Measurements from ENCODE around the gene PGLYRP3. TPM values are rescaled to one million over a fixed set of nuclear protein-coding genes. Genes with fewer than 3 reads are reported as not detected.

The PGLYRP3 gene
- total and polyA plus RNA-seq, 2 of the 13 experiments (the other 11 are each of a cell fraction or from before 2014, with no cell fraction given) = not detected

GRCh38 chr1:153360190-153360589 lies 47.4 kb upstream of the PGLYRP3 start:
- POLR2A ChIA-PET = no interaction called here
- H4K20me1 ChIP-seq (ENCODE audit: insufficient read depth, low read length) = no peaks in the 10 kb centered on the region
- H3K4me3 ChIP-seq (replicated peaks in 1 of 3; ENCODE audit: insufficient read depth in 1 of 3, low read depth in 2 of 3, low read length in 3 of 3) = no peak overlapping the region
- intact Hi-C loops (cut with micrococcal nuclease; ENCODE audit: unreplicated experiment) (no loop called here), in situ Hi-C loops (cut with HindIII; ENCODE audit: extremely low pct_ligation_motif_present, low pct_unique_long_range_greater_than_20kb) (no loop called here)
- DNase-seq (ENCODE audit: low spot score) = no peak
- peaks cover 0 to 1% of the 10 kb centered on the region in 2 experiments; a peak in 1 of 5 replicates for H3K27me3 ChIP-seq (ENCODE audit: control insufficient read depth in 1 of 2, insufficient read depth in 2 of 2, low read length in 2 of 2)
- H2AFZ ChIP-seq (ENCODE audit: low read length) = no peak overlapping the region
- H3K9me3 ChIP-seq (ENCODE audit: low read length) = no peaks in the 10 kb centered on the region
- H3K36me3 ChIP-seq (replicated peaks in 1 of 2; ENCODE audit: control insufficient read depth in 1 of 2, insufficient read depth in 2 of 2, low read length in 2 of 2) = no peaks in the 10 kb centered on the region
- 0 out of 2 replicates have a peak, but pooled peaks cover 5% of the 10 kb centered on the region for H3K4me1 ChIP-seq (ENCODE audit: insufficient read depth, low read length)
- CTCF ChIA-PET (ENCODE audit: low intra/inter-chr PET ratio, low total read pairs) = no interaction called here
- ATAC-seq = no peak
- BruUV-seq (replicated peaks) = no TSS peak
- 75% methylated on average over 2 of the region's 2 CpGs for WGBS (ENCODE audit: low lambda C conversion rate)
- TF ChIP-seq, protein P1, sequence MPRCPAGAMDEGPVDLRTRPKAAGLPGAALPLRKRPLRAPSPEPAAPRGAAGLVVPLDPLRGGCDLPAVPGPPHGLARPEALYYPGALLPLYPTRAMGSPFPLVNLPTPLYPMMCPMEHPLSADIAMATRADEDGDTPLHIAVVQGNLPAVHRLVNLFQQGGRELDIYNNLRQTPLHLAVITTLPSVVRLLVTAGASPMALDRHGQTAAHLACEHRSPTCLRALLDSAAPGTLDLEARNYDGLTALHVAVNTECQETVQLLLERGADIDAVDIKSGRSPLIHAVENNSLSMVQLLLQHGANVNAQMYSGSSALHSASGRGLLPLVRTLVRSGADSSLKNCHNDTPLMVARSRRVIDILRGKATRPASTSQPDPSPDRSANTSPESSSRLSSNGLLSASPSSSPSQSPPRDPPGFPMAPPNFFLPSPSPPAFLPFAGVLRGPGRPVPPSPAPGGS (CRISPR knock-in tag; IDR thresholded peaks at IDR 0.05) = no peak
- no peak for TF ChIP-seq GZF1 (CRISPR knock-in tag; IDR thresholded peaks at IDR 0.05)
- H3K4me2 ChIP-seq (ENCODE audit: low read depth, low read length) = no peak overlapping the region
- no peak overlapping the region for H3K9ac ChIP-seq (ENCODE audit: insufficient read depth, low read depth, low read length)
- H3K79me2 ChIP-seq (ENCODE audit: insufficient read depth, low read length) = no peaks in the 10 kb centered on the region
- FAIRE-seq = no peak
- no peak overlapping the region for H3K27ac ChIP-seq (ENCODE audit: extremely low read length, insufficient read depth, low read length)

- no peak for TF ChIP-seq ZNF34 (CRISPR knock-in tag; IDR thresholded peaks at IDR 0.05; ENCODE audit: borderline replicate concordance)
- no peak for TF ChIP-seq TERF1 (CRISPR knock-in tag; IDR thresholded peaks at IDR 0.05)
- TF ChIP-seq MED8 (CRISPR knock-in tag; IDR thresholded peaks at IDR 0.05; ENCODE audit: insufficient replicate concordance) = no peak
- TF ChIP-seq ZNF775 (CRISPR knock-in tag; IDR thresholded peaks at IDR 0.05; ENCODE audit: borderline replicate concordance) = no peak
- FAIRE-seq (no peak), ATAC-seq (no peak), DNase-seq (ENCODE audit: low spot score) (no peak)
- 71% methylated on average over 4 of the region's 6 CpGs for WGBS (ENCODE audit: low lambda C conversion rate)
- H3K4me1 ChIP-seq (ENCODE audit: insufficient read depth, low read length) = 0 out of 2 replicates have a peak, but pooled peaks cover 5% of the 10 kb centered on the region
- no peaks in the 10 kb centered on the region for H3K36me3 ChIP-seq (replicated peaks in 1 of 2; ENCODE audit: control insufficient read depth in 1 of 2, insufficient read depth in 2 of 2, low read length in 2 of 2)
- no TSS peak for BruUV-seq (replicated peaks)
- in situ Hi-C loops (cut with HindIII; ENCODE audit: extremely low pct_ligation_motif_present, low pct_unique_long_range_greater_than_20kb) = no loop called here
- H2AFZ ChIP-seq (ENCODE audit: low read length) = no peak overlapping the region
- no peaks in the 10 kb centered on the region for H3K79me2 ChIP-seq (ENCODE audit: insufficient read depth, low read length)
- intact Hi-C loops (cut with micrococcal nuclease; ENCODE audit: unreplicated experiment) = no loop called here
- no peaks in the 10 kb centered on the region for H4K20me1 ChIP-seq (ENCODE audit: insufficient read depth, low read length)
- CTCF ChIA-PET (ENCODE audit: low intra/inter-chr PET ratio, low total read pairs) = no interaction called here
- no peaks in the 10 kb centered on the region; a peak in 1 of 5 replicates for H3K27me3 ChIP-seq (ENCODE audit: control insufficient read depth in 1 of 2, insufficient read depth in 2 of 2, low read length in 2 of 2)
- H3K9me3 ChIP-seq (ENCODE audit: low read length) = no peaks in the 10 kb centered on the region
- H3K4me3 ChIP-seq (replicated peaks in 1 of 3; ENCODE audit: insufficient read depth in 1 of 3, low read depth in 2 of 3, low read length in 3 of 3) = no peak overlapping the region
- H3K27ac ChIP-seq (ENCODE audit: extremely low read length, insufficient read depth, low read length) = no peak overlapping the region
- no peak overlapping the region for H3K9ac ChIP-seq (ENCODE audit: insufficient read depth, low read depth, low read length)
- H3K4me2 ChIP-seq (ENCODE audit: low read depth, low read length) = no peak overlapping the region
- POLR2A ChIA-PET = no interaction called here
Observed at GRCh38 chr1:153359241-153359640, 46.5 kb upstream of the PGLYRP3 start.
